ENCODE results near the gene GDI1.
A peak's percentile ranks its signal among the peaks of the same experiment; 100 is the strongest.

Gene GDI1

DNA sequence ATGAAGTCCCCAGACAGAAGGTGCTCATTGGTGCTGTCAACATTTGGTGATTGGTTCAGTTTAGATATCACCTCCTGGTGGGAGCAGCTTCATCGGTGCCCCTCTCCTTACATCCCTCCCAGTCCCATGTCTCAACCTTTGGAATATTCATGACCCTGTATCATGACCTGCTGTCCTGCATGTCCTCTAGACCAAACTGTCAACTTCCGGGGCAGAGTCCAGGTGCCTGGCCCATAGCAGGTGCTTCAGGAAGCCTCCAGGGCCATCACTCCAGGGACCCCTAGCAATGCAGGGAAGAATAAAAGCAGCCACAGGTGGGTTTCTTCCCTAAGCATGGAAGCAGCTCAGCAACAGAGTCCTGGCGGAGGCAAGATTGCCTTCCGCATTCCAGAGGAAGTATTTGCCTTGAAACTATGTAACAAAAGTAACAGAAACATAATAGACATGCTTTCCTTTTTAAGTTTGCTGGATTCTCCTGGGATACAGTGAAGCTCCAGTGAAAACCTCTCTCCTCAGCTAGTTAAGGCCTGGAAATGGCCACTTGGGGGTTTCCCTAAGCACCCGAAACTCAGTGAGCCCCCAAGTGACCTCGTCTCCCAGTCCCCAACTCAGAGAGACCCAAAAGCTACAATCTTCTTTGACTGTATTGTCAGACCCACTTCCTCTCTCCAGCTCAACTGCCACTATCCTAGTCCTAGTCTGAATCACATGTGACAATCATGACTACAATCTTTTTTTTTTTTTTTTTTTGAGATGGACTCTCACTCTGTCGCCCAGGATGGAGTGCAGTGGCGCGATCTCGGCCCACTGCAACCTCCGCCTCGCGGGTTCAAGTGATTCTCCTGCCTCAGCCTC is 9.8 kb upstream of the GDI1 start:
- H3K4me3 ChIP-seq (ENCODE audit: low read depth in 1 of 5, low read length in 5 of 5), result peak overlapping the region in 1 of 5 donors; percentile 20

DNA sequence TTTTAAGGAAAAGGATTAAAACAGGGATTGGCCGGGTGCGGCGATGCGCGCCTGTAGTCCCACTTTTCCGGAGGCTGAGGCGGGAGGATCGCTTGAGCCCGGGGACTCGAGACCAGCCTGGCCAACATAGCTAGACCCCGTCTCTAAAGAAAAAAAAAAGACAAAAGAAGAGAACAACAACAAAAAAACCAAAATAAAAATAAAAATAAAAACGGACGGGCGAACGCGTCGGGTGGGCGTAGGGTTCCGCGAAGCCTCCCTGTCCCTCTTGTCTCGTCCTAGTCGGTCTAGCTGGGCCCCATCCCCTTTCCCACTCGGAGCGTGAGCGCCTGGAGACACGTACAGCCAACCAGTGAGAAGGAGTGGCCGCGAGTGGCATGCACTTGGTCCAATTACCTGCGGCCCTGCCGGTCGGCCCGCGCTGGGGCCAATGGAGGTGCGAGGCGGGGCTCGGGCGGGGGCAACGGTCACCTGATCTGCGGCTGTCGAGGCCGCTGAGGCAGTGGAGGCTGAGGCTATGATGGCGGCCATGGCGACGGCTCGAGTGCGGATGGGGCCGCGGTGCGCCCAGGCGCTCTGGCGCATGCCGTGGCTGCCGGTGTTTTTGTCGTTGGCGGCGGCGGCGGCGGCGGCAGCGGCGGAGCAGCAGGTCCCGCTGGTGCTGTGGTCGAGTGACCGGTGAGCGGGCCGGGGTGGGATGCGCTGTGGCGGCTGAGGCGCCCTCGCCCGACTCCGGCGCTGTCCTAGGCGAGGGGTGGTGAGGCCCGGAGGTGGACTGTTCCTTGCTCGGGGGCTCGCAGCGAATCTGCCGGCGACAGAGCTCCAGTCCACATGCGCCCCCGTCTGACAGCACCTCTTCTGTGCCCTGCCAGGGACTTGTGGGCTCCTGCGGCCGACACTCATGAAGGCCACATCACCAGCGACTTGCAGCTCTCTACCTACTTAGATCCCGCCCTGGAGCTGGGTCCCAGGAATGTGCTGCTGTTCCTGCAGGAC is 8.5 kb upstream of the GDI1 start, which contains the start of gene ATP6AP1:
Gene ATP6AP1, plus strand, starts transcription at position 502 of the 996 bp plus-strand sequence. Its CDS starts 16 bp downstream, at position 518.
- Histone ChIP-seq H3K9ac (ENCODE audit: low read length in 5 of 5) (peak within 1 kb of the TSS in 4 of 5 donors; percentile 25 to 74 (median 51)), H3K4me1 (ENCODE audit: control insufficient read depth in 5 of 5, insufficient read depth in 5 of 5, low read length in 5 of 5) (peaks cover 6 to 38% (median 26%) of the 10 kb centered on the region in 5 donors), H3K4me3 (ENCODE audit: low read depth in 1 of 5, low read length in 5 of 5) (peak within 1 kb of the TSS; percentile 69 to 77 (median 74)), H3K9me3 (ENCODE audit: control insufficient read depth in 5 of 5, low read length in 5 of 5) (no peaks in the 10 kb centered on the region), H3K27me3 (ENCODE audit: control insufficient read depth in 5 of 5, insufficient read depth in 4 of 5, low read length in 5 of 5) (peaks cover 0 to 13% (median 2%) of the 10 kb centered on the region in 5 donors), H3K36me3 (ENCODE audit: control insufficient read depth in 5 of 5, insufficient read depth in 5 of 5, low read length in 5 of 5) (peaks cover 0 to 19% (median 17%) of the 10 kb centered on the region in 5 donors), H3K27ac (ENCODE audit: low read depth, low read length) (peak within 1 kb of the TSS; percentile 62)

More for the DNA sequence above, 9.8 kb upstream of the GDI1 start:
- no peaks in the 10 kb centered on the region for H3K9me3 ChIP-seq (ENCODE audit: control insufficient read depth in 5 of 5, low read length in 5 of 5)
- H3K27me3 ChIP-seq (ENCODE audit: control insufficient read depth in 5 of 5, insufficient read depth in 4 of 5, low read length in 5 of 5), result peaks cover 0 to 5% (median 0%) of the 10 kb centered on the region in 5 donors
- H3K9ac ChIP-seq (ENCODE audit: low read length in 5 of 5), result peak overlapping the region in 1 of 5 donors; percentile 39
- H3K27ac ChIP-seq (ENCODE audit: low read depth, low read length), result no peak overlapping the region
- H3K4me1 ChIP-seq (ENCODE audit: control insufficient read depth in 5 of 5, insufficient read depth in 5 of 5, low read length in 5 of 5), result peaks cover 6 to 38% (median 26%) of the 10 kb centered on the region in 5 donors
- H3K36me3 ChIP-seq (ENCODE audit: control insufficient read depth in 5 of 5, insufficient read depth in 5 of 5, low read length in 5 of 5), result peaks cover 0 to 7% (median 4%) of the 10 kb centered on the region in 5 donors

DNA sequence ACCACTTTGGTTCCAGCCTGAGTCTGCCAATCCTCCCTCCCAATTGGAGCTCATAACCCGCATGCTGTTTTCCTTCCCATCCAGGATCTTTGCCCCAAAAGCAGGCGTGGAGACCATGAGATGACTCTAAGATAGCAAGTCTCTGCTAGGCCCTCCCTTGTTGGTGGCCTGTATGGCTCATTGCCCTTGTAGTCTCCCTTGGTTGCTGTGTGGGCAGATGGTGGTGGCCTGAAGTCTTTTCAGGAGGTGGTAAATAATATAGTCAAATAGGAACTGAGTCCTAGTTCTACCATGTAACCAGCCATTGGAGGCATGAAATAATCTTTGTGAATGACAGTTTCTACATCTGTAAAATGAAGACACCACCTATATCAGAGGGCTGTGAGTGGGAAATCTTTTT is 7.2 kb upstream of the GDI1 start:
- Histone ChIP-seq H3K9ac (ENCODE audit: low read length in 5 of 5) (peak overlapping the region in 1 of 5 donors; percentile 34), H3K27ac (ENCODE audit: low read depth, low read length) (peak overlapping the region; percentile 41)

GRCh38 chrX:154430479-154430878 is 6.5 kb upstream of the GDI1 start:
- peaks cover 0 to 39% (median 31%) of the 10 kb centered on the region in 5 donors for H3K36me3 ChIP-seq (ENCODE audit: control insufficient read depth in 5 of 5, insufficient read depth in 5 of 5, low read length in 5 of 5)
- peaks cover 6 to 38% (median 26%) of the 10 kb centered on the region in 5 donors for H3K4me1 ChIP-seq (ENCODE audit: control insufficient read depth in 5 of 5, insufficient read depth in 5 of 5, low read length in 5 of 5)
- no peak overlapping the region for H3K27ac ChIP-seq (ENCODE audit: low read depth, low read length)
- H3K9me3 ChIP-seq (ENCODE audit: control insufficient read depth in 5 of 5, low read length in 5 of 5), result no peaks in the 10 kb centered on the region
- H3K4me3 ChIP-seq (ENCODE audit: low read depth in 1 of 5, low read length in 5 of 5), result peak overlapping the region in 1 of 5 donors; percentile 0
- no peak overlapping the region for H3K9ac ChIP-seq (ENCODE audit: low read length in 5 of 5)
- H3K27me3 ChIP-seq (ENCODE audit: control insufficient read depth in 5 of 5, insufficient read depth in 4 of 5, low read length in 5 of 5), result peaks cover 0 to 19% (median 7%) of the 10 kb centered on the region in 5 donors

More for the DNA sequence above, 7.2 kb upstream of the GDI1 start:
- Histone ChIP-seq H3K4me1 (ENCODE audit: control insufficient read depth in 5 of 5, insufficient read depth in 5 of 5, low read length in 5 of 5) (peaks cover 6 to 38% (median 26%) of the 10 kb centered on the region in 5 donors), H3K27me3 (ENCODE audit: control insufficient read depth in 5 of 5, insufficient read depth in 4 of 5, low read length in 5 of 5) (peaks cover 0 to 19% (median 4%) of the 10 kb centered on the region in 5 donors), H3K4me3 (ENCODE audit: low read depth in 1 of 5, low read length in 5 of 5) (peak overlapping the region; percentile 10 to 77 (median 72)), H3K36me3 (ENCODE audit: control insufficient read depth in 5 of 5, insufficient read depth in 5 of 5, low read length in 5 of 5) (peaks cover 0 to 31% (median 23%) of the 10 kb centered on the region in 5 donors), H3K9me3 (ENCODE audit: control insufficient read depth in 5 of 5, low read length in 5 of 5) (no peaks in the 10 kb centered on the region)

DNA sequence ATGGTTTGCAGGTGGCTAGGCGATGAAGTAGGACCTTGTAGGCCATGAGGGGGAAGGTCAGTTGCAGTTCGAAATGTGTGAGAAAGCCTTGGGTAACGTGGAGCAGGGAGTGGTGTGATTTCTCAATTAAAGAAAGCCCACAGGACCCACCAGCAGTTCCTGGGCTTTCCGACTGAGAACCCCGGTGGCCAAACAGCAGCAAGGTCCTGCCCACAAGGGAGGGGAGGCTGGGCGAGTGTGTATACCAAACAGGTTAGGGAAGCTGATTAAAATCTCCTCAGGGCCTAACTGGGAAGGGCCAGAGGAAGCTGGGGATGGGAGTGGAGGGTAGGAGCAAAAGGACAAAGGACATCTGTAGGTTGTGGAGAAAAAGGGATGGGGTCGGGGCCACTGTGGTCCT is 6.0 kb upstream of the GDI1 start:
- Histone ChIP-seq H3K27ac (ENCODE audit: low read depth, low read length) (no peak overlapping the region), H3K4me3 (ENCODE audit: low read depth in 1 of 5, low read length in 5 of 5) (peak overlapping the region in 1 of 5 donors; percentile 0), H3K9me3 (ENCODE audit: control insufficient read depth in 5 of 5, low read length in 5 of 5) (peaks cover 0 to 2% (median 0%) of the 10 kb centered on the region in 5 donors), H3K9ac (ENCODE audit: low read length in 5 of 5) (no peak overlapping the region), H3K27me3 (ENCODE audit: control insufficient read depth in 5 of 5, insufficient read depth in 4 of 5, low read length in 5 of 5) (peaks cover 0 to 19% (median 7%) of the 10 kb centered on the region in 5 donors), H3K4me1 (ENCODE audit: control insufficient read depth in 5 of 5, insufficient read depth in 5 of 5, low read length in 5 of 5) (peaks cover 6 to 38% (median 26%) of the 10 kb centered on the region in 5 donors), H3K36me3 (ENCODE audit: control insufficient read depth in 5 of 5, insufficient read depth in 5 of 5, low read length in 5 of 5) (peaks cover 0 to 43% (median 35%) of the 10 kb centered on the region in 5 donors)

- Histone ChIP-seq H3K4me1 (ENCODE audit: control insufficient read depth in 5 of 5, insufficient read depth in 5 of 5, low read length in 5 of 5) (peaks cover 6 to 41% (median 28%) of the 10 kb centered on the region in 5 donors), H3K36me3 (ENCODE audit: control insufficient read depth in 5 of 5, insufficient read depth in 5 of 5, low read length in 5 of 5) (peaks cover 0 to 44% (median 35%) of the 10 kb centered on the region in 5 donors), H3K9ac (ENCODE audit: low read length in 5 of 5) (no peak overlapping the region), H3K9me3 (ENCODE audit: control insufficient read depth in 5 of 5, low read length in 5 of 5) (peaks cover 0 to 2% (median 0%) of the 10 kb centered on the region in 5 donors), H3K4me3 (ENCODE audit: low read depth in 1 of 5, low read length in 5 of 5) (no peak overlapping the region), H3K27ac (ENCODE audit: low read depth, low read length) (no peak overlapping the region), H3K27me3 (ENCODE audit: control insufficient read depth in 5 of 5, insufficient read depth in 4 of 5, low read length in 5 of 5) (peaks cover 0 to 19% (median 7%) of the 10 kb centered on the region in 5 donors)
Measured at GRCh38 chrX:154431341-154431740, 5.6 kb upstream of the GDI1 start.

DNA sequence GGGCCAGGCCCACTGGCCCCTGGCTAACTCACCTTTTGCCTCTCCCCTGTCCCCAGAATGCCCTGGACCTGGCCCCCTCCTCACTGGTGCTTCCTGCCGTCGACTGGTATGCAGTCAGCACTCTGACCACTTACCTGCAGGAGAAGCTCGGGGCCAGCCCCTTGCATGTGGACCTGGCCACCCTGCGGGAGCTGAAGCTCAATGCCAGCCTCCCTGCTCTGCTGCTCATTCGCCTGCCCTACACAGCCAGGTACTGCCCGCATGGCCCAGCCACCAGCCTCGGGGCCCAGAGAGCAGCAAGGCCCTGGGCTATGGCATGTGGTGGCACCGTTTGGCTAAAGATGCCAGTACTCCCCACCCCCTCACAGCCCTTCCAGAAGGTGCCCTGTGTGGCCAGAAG is 4.7 kb upstream of the GDI1 start:
- Histone ChIP-seq H3K9me3 (ENCODE audit: control insufficient read depth in 5 of 5, low read length in 5 of 5) (peaks cover 0 to 2% (median 0%) of the 10 kb centered on the region in 5 donors), H3K4me1 (ENCODE audit: control insufficient read depth in 5 of 5, insufficient read depth in 5 of 5, low read length in 5 of 5) (peaks cover 6 to 38% (median 24%) of the 10 kb centered on the region in 5 donors), H3K27me3 (ENCODE audit: control insufficient read depth in 5 of 5, insufficient read depth in 4 of 5, low read length in 5 of 5) (peaks cover 0 to 19% (median 7%) of the 10 kb centered on the region in 5 donors), H3K36me3 (ENCODE audit: control insufficient read depth in 5 of 5, insufficient read depth in 5 of 5, low read length in 5 of 5) (peaks cover 0 to 44% (median 35%) of the 10 kb centered on the region in 5 donors), H3K4me3 (ENCODE audit: low read depth in 1 of 5, low read length in 5 of 5) (no peak overlapping the region), H3K9ac (ENCODE audit: low read length in 5 of 5) (no peak overlapping the region), H3K27ac (ENCODE audit: low read depth, low read length) (no peak overlapping the region)

- no peak overlapping the region for H3K27ac ChIP-seq (ENCODE audit: low read depth, low read length)
- peaks cover 7 to 45% (median 34%) of the 10 kb centered on the region in 5 donors for H3K4me1 ChIP-seq (ENCODE audit: control insufficient read depth in 5 of 5, insufficient read depth in 5 of 5, low read length in 5 of 5)
- H3K9ac ChIP-seq (ENCODE audit: low read length in 5 of 5), result no peak overlapping the region
Measured at GRCh38 chrX:154433605-154434004, 3.3 kb upstream of the GDI1 start.

More at GRCh38 chrX:154433605-154434004, 3.3 kb upstream of the GDI1 start:
- Histone ChIP-seq H3K9me3 (ENCODE audit: control insufficient read depth in 5 of 5, low read length in 5 of 5) (peaks cover 0 to 2% (median 0%) of the 10 kb centered on the region in 5 donors), H3K27me3 (ENCODE audit: control insufficient read depth in 5 of 5, insufficient read depth in 4 of 5, low read length in 5 of 5) (peaks cover 0 to 19% (median 8%) of the 10 kb centered on the region in 5 donors), H3K36me3 (ENCODE audit: control insufficient read depth in 5 of 5, insufficient read depth in 5 of 5, low read length in 5 of 5) (peaks cover 0 to 44% (median 35%) of the 10 kb centered on the region in 5 donors), H3K4me3 (ENCODE audit: low read depth in 1 of 5, low read length in 5 of 5) (no peak overlapping the region)
